T1000 (cell line): ENCODE data around the gene EGFR.

Experiments
- DNase-seq: peaks from one replicate; lab custom pipeline; 2025; ENCODE audit warnings: mixed read lengths; lab: John Stamatoyannopoulos, UW

Gene EGFR

GRCh38 chr7:55063061-55063460, 44.2 kb downstream of the EGFR start:
- DNase-seq: no peak

- DNase-seq: no peak
These were observed 44.8 kb downstream of the EGFR start for GRCh38 chr7:55063633-55064032.

GRCh38 chr7:55065079-55065478, 46.3 kb downstream of the EGFR start:
- peak; percentile 75 for DNase-seq

GRCh38 chr7:55065511-55066229, 46.9 kb downstream of the EGFR start:
- peak; percentile 63 for DNase-seq

GRCh38 chr7:55066524-55066923, 47.7 kb downstream of the EGFR start:
- no peak for DNase-seq

- DNase-seq: no peak
These were observed 48.1 kb downstream of the EGFR start for GRCh38 chr7:55066938-55067337.

GRCh38 chr7:55067748-55068147, 48.9 kb downstream of the EGFR start:
- DNase-seq: no peak

GRCh38 chr7:55069271-55069792, 50.5 kb downstream of the EGFR start:
- DNase-seq: no peak

GRCh38 chr7:55070271-55070743, 51.5 kb downstream of the EGFR start:
- DNase-seq: no peak

- no peak for DNase-seq
These were observed 52.0 kb downstream of the EGFR start for GRCh38 chr7:55070854-55071253.

GRCh38 chr7:55071411-55072175, 52.8 kb downstream of the EGFR start:
- no peak for DNase-seq

- DNase-seq: no peak
These were observed 53.4 kb downstream of the EGFR start for GRCh38 chr7:55072251-55072650.

- no peak for DNase-seq
These were observed 54.3 kb downstream of the EGFR start for GRCh38 chr7:55073051-55073511.

- peak; percentile 63 for DNase-seq
These were observed 55.2 kb downstream of the EGFR start for GRCh38 chr7:55073976-55074528.

- no peak for DNase-seq
These were observed 56.7 kb downstream of the EGFR start for GRCh38 chr7:55075464-55076021.

GRCh38 chr7:55077561-55078410, 59.0 kb downstream of the EGFR start:
- no peak for DNase-seq

- DNase-seq: no peak
These were observed 59.9 kb downstream of the EGFR start for GRCh38 chr7:55078465-55079372.

- no peak for DNase-seq
These were observed 61.3 kb downstream of the EGFR start for GRCh38 chr7:55080000-55080623.

GRCh38 chr7:55081068-55081467, 62.3 kb downstream of the EGFR start:
- DNase-seq: no peak
